Fibroblast of lung (primary cell): Measurements from ENCODE around the gene PPP4R2.

Experiments
- EZH2 ChIP-seq: IDR thresholded peaks from 2 replicates; pipeline ENCODE4 v1.5.1; 2012; ENCODE audit warnings: low read length, control low read depth, mild to moderate bottlenecking; ENCODE audit errors: missing control alignments
- TF ChIP-seq, protein P1 (sequence below), 2 donors: IDR thresholded peaks in 1 of 2; conservative IDR thresholded peaks in 1 of 2; 1 replicate in 1 of 2; 2 replicates in 1 of 2; pipeline ENCODE4 v1.5.1; 2011 to 2012; ENCODE audit warnings: low read length in 2 of 2, control low read depth in 1 of 2, inconsistent platforms in 1 of 2, low read depth in 1 of 2, mild to moderate bottlenecking in 1 of 2

GRCh38 chr3:73045391-73045790 is 48.8 kb downstream of the PPP4R2 start:
- TF ChIP-seq, protein P1, sequence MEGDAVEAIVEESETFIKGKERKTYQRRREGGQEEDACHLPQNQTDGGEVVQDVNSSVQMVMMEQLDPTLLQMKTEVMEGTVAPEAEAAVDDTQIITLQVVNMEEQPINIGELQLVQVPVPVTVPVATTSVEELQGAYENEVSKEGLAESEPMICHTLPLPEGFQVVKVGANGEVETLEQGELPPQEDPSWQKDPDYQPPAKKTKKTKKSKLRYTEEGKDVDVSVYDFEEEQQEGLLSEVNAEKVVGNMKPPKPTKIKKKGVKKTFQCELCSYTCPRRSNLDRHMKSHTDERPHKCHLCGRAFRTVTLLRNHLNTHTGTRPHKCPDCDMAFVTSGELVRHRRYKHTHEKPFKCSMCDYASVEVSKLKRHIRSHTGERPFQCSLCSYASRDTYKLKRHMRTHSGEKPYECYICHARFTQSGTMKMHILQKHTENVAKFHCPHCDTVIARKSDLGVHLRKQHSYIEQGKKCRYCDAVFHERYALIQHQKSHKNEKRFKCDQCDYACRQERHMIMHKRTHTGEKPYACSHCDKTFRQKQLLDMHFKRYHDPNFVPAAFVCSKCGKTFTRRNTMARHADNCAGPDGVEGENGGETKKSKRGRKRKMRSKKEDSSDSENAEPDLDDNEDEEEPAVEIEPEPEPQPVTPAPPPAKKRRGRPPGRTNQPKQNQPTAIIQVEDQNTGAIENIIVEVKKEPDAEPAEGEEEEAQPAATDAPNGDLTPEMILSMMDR (conservative IDR thresholded peaks at IDR 0.05 in 1 of 2, IDR thresholded peaks at IDR 0.05 in 1 of 2; ENCODE audit: low read depth in 1 of 2, low read length in 2 of 2) = no peak
- no peak for TF ChIP-seq EZH2
